HepG2 (cell line): ENCODE data around the gene ARSH. TPM values are rescaled to one million over a fixed set of nuclear protein-coding genes. Genes with fewer than 3 reads are reported as not detected.

Experiments used
- ATAC-seq: fragments of 200-7000 bp; cut with Tn5 transposase; 3 replicates; pipeline ENCODE4 v1.9.1; 2020; ENCODE audit warnings: mild to moderate bottlenecking, moderate library complexity
- BruUV-seq: library from RNA; stranded (reverse); fragments of 400-500 nt; replicated peaks from 2 replicates; lab custom pipeline; 2021; lab: Mats Ljungman, UMichigan
- CTCF ChIA-PET: fragments of 300-600 bp; formaldehyde crosslinking; extraction: SDS; loops from one replicate; lab custom pipeline; 2021; ENCODE audit warnings: low total read pairs, inconsistent platforms, low intra/inter-chr PET ratio; lab: Yijun Ruan, JAX
- POLR2A ChIA-PET: fragments of 350-600 bp; sonication (Branson Sonifier 250); formaldehyde crosslinking; loops from one replicate; lab custom pipeline; 2020; ENCODE audit warnings: antibody characterized with exemption, inconsistent platforms; lab: Yijun Ruan, JAX
- DNase-seq: peaks from one replicate; pipeline ENCODE4 v3.0.0-alpha.2; 2015; ENCODE audit warnings: low spot score
- FAIRE-seq: peaks from 3 replicates; lab custom pipeline; 2011; peaks lifted over from hg19 to GRCh38; lab: Jason Lieb, UNC
- H2AFZ ChIP-seq: one replicate; pipeline ENCODE4 v1.6.1; 2011; ENCODE audit warnings: low read length, inconsistent platforms
- H3K27ac ChIP-seq: fragments of 300-600 bp; 3 replicates; pipeline ENCODE4 v1.8.0; 2011; ENCODE audit warnings: mixed run types, mild to moderate bottlenecking, mixed read lengths, low read length, inconsistent platforms; ENCODE audit not compliant: insufficient read depth; ENCODE audit errors: extremely low read length
- H3K27me3 ChIP-seq, 2 experiments: fragments of 200-600 bp in 1 of 2; 2 replicates in 1 of 2; 3 replicates in 1 of 2; pipeline versions ENCODE4 v1.6.0 to v1.8.0; 2011; ENCODE audit warnings: low read length in 2 of 2, mild to moderate bottlenecking in 2 of 2, moderate library complexity in 2 of 2, inconsistent platforms in 1 of 2; ENCODE audit not compliant: insufficient read depth in 2 of 2, control insufficient read depth in 1 of 2
- H3K36me3 ChIP-seq, 2 experiments: fragments of 200-600 bp in 1 of 2; replicated peaks in 1 of 2; 2 replicates in 1 of 2; 3 replicates in 1 of 2; pipeline versions ENCODE4 v1.5.1 to v1.8.0; 2011; ENCODE audit warnings: low read length in 2 of 2, inconsistent platforms in 1 of 2; ENCODE audit not compliant: insufficient read depth in 2 of 2, control insufficient read depth in 1 of 2
- H3K4me1 ChIP-seq: 2 replicates; pipeline ENCODE4 v1.5.1; 2012; ENCODE audit warnings: low read length, inconsistent platforms; ENCODE audit not compliant: insufficient read depth
- H3K4me2 ChIP-seq: 2 replicates; pipeline ENCODE4 v1.6.0; 2011; ENCODE audit warnings: low read depth, low read length, inconsistent platforms
- H3K4me3 ChIP-seq, 3 experiments: fragments of 200-600 bp in 1 of 3; sonication (generic), shearing (Covaris generic) in 1 of 3; replicated peaks in 1 of 3; 2 replicates each; pipeline ENCODE4 v1.5.1; 2011 to 2016; ENCODE audit warnings: low read length in 3 of 3, inconsistent platforms in 2 of 3, low read depth in 2 of 3, mild to moderate bottlenecking in 2 of 3, control low read depth in 1 of 3, mixed read lengths in 1 of 3; ENCODE audit not compliant: insufficient read depth in 1 of 3
- H3K79me2 ChIP-seq: one replicate; pipeline ENCODE4 v1.6.1; 2011; ENCODE audit warnings: low read length, inconsistent platforms; ENCODE audit not compliant: insufficient read depth
- H3K9ac ChIP-seq: 2 replicates; pipeline ENCODE4 v1.6.0; 2011; ENCODE audit warnings: mild to moderate bottlenecking, low read depth, low read length, inconsistent platforms; ENCODE audit not compliant: insufficient read depth
- H3K9me3 ChIP-seq: 2 replicates; pipeline ENCODE4 v1.5.1; 2012; ENCODE audit warnings: mild to moderate bottlenecking, low read length
- H4K20me1 ChIP-seq: 2 replicates; pipeline ENCODE4 v1.6.0; 2011; ENCODE audit warnings: inconsistent platforms, mild to moderate bottlenecking, low read length, moderate library complexity; ENCODE audit not compliant: insufficient read depth
- DNMT3B ChIP-seq: conservative IDR thresholded peaks from 2 replicates; pipeline ENCODE4 v1.6.1; 2016; ENCODE audit warnings: missing biosample characterization, control low read depth
- GATAD2A ChIP-seq: IDR thresholded peaks from 2 replicates; pipeline ENCODE4 v1.6.1; 2016
- HOXA7 ChIP-seq: sonication (generic); formaldehyde crosslinking; IDR thresholded peaks from 2 replicates; pipeline ENCODE4 v1.8.1; 2022; ENCODE audit warnings: mild to moderate bottlenecking, missing genetic modification reagents, moderate library complexity
- IRF1 ChIP-seq: sonication (generic); formaldehyde crosslinking; IDR thresholded peaks from 2 replicates; pipeline ENCODE4 v1.4.0; 2020; ENCODE audit warnings: low read depth, mild to moderate bottlenecking, missing genetic modification reagents
- MAFF ChIP-seq: IDR thresholded peaks from 2 replicates; pipeline ENCODE4 v1.6.1; 2011; ENCODE audit warnings: low read depth, low read length, improper control_type of control experiment
- NFKBIZ ChIP-seq: IDR thresholded peaks from 2 replicates; pipeline ENCODE4 v1.6.1; 2018; ENCODE audit warnings: missing genetic modification reagents, missing compliant biosample characterization
- NR2F1 ChIP-seq, 2 experiments: fragments of 450-650 bp in 1 of 2; formaldehyde crosslinking in 1 of 2; IDR thresholded peaks; 2 replicates each; pipeline versions ENCODE4 v1.5.0 to v1.6.1; 2016 to 2020; ENCODE audit warnings: mild to moderate bottlenecking in 1 of 2, missing compliant biosample characterization in 1 of 2, missing genetic modification reagents in 1 of 2, moderate library complexity in 1 of 2
- NR2F2 ChIP-seq: IDR thresholded peaks from 2 replicates; pipeline ENCODE4 v1.6.1; 2012; ENCODE audit warnings: low read depth, inconsistent platforms, borderline replicate concordance
- STAG1 ChIP-seq: sonication (generic); formaldehyde crosslinking; IDR thresholded peaks from 2 replicates; pipeline ENCODE4 v1.4.0; 2020; ENCODE audit warnings: missing genetic modification reagents
- U2AF1 ChIP-seq: fragments of 200-400 bp; formaldehyde crosslinking; optimal IDR thresholded peaks from 2 replicates; pipeline ENCODE3; 2017; ENCODE audit warnings: mild to moderate bottlenecking, low read depth, low read length
- ZFP36L1 ChIP-seq: sonication (generic); formaldehyde crosslinking; IDR thresholded peaks from 2 replicates; pipeline ENCODE4 v1.8.0; 2022; ENCODE audit warnings: mild to moderate bottlenecking, missing genetic modification reagents, moderate library complexity
- ZFP91 ChIP-seq: sonication (generic); formaldehyde crosslinking; IDR thresholded peaks from 2 replicates; pipeline ENCODE4 v1.9.0; 2022; ENCODE audit warnings: missing genetic modification reagents, mild to moderate bottlenecking, borderline replicate concordance
- ZKSCAN5 ChIP-seq: sonication (generic); formaldehyde crosslinking; IDR thresholded peaks from 2 replicates; pipeline ENCODE4 v1.5.1; 2020; ENCODE audit warnings: mild to moderate bottlenecking, missing genetic modification reagents
- ZNF30 ChIP-seq: sonication (generic); formaldehyde crosslinking; IDR thresholded peaks from 2 replicates; pipeline ENCODE4 v1.5.0; 2020; ENCODE audit warnings: mild to moderate bottlenecking, missing genetic modification reagents
- ZNF597 ChIP-seq: sonication (generic); formaldehyde crosslinking; IDR thresholded peaks from 2 replicates; pipeline ENCODE4 v1.5.0; 2020; ENCODE audit warnings: missing genetic modification reagents
- ZNF780A ChIP-seq: sonication (generic); formaldehyde crosslinking; IDR thresholded peaks from 2 replicates; pipeline ENCODE4 v1.8.0; 2022; ENCODE audit warnings: mild to moderate bottlenecking, missing genetic modification reagents, moderate library complexity
- ZNF841 ChIP-seq: sonication (generic); formaldehyde crosslinking; IDR thresholded peaks from 2 replicates; pipeline ENCODE4 v1.8.1; 2023; ENCODE audit warnings: missing genetic modification reagents, borderline replicate concordance
- WGBS: methylation state at CpG from one replicate; pipeline ENCODE4 v1.1.6; 2017; ENCODE audit warnings: low lambda C conversion rate; 5-methylcytosine and 5-hydroxymethylcytosine counted together
- in situ Hi-C: cut with HindIII; loops from 2 replicates; pipeline ENCODE4 v1.10.0; 2017; ENCODE audit warnings: low pct_unique_long_range_greater_than_20kb; ENCODE audit not compliant: extremely low pct_ligation_motif_present
- intact Hi-C: fragments of 100-400 bp; cut with micrococcal nuclease; formaldehyde crosslinking; loops from one replicate; pipeline ENCODE4 v1.10.0; 2022; ENCODE audit not compliant: unreplicated experiment
- polyA plus RNA-seq, 8 experiments: library from polyadenylated mRNA; depleted of rRNA in 3 of 8; stranded (reverse) in 7 of 8; unstranded in 1 of 8; fragments of >200 nt; fragmentation: Illumina TruSeq in 4 of 8; extraction: Trizol in 4 of 8; gene quantifications; 2 replicates each; pipeline versions ENCODE4 v1.2.1 to v1.2.3, GENCODE V29; 2011 to 2016; ENCODE audit warnings: low read depth in 4 of 8, missing spikeins in 1 of 8, mixed read lengths in 1 of 8; ENCODE audit not compliant: insufficient read depth in 1 of 8
- total RNA-seq, 5 experiments: library from RNA; depleted of rRNA; stranded (reverse); fragments of >200 nt; fragmentation: Illumina TruSeq; extraction: Trizol; gene quantifications; 2 replicates each; pipeline ENCODE4 v1.2.3, GENCODE V29; 2016; ENCODE audit warnings: low read depth in 1 of 5

Gene ARSH
- total and polyA plus RNA-seq, 2 of the 13 experiments (the other 11 are each of a cell fraction or from before 2014, with no cell fraction given): not detected

GRCh38 chrX:2967584-2967983, 38.8 kb upstream of the ARSH start (continued):
- TF ChIP-seq NR2F2: no peak

- no TSS peak for BruUV-seq
- Histone ChIP-seq H3K9me3 (no peaks in the 10 kb centered on the region), H3K79me2 (peaks cover 3% of the 10 kb centered on the region), H3K4me2 (no peak overlapping the region), H3K36me3 (no peaks in the 10 kb centered on the region), H3K9ac (no peak overlapping the region), H2AFZ (no peak overlapping the region), H3K4me3 (no peak overlapping the region), H3K4me1 (0 out of 2 replicates have a peak, but pooled peaks cover 6% of the 10 kb centered on the region), H3K27ac (no peak overlapping the region), H4K20me1 (no peaks in the 10 kb centered on the region), H3K27me3 (no peaks in the 10 kb centered on the region)
- CTCF ChIA-PET: no interaction called here
- 78% methylated on average over 22 of the region's 27 CpGs for WGBS
- intact Hi-C loops: no loop called here
- no peak for FAIRE-seq
- no peak for DNase-seq
- POLR2A ChIA-PET: no interaction called here
- in situ Hi-C loops: no loop called here
- ATAC-seq: no peak
- TF ChIP-seq NR2F1 (CRISPR knock-in tag; IDR thresholded peaks at IDR 0.05) (no peak), ZFP91 (CRISPR knock-in tag) (no peak), ZKSCAN5 (no peak), NFKBIZ (no peak), STAG1 (CRISPR knock-in tag) (no peak), ZFP36L1 (no peak), ZNF30 (CRISPR knock-in tag) (no peak), U2AF1 (no peak), MAFF (no peak), HOXA7 (CRISPR knock-in tag) (no peak), ZNF841 (CRISPR knock-in tag) (no peak), DNMT3B (CRISPR knock-in tag) (no peak), GATAD2A (CRISPR knock-in tag) (no peak), ZNF597 (CRISPR knock-in tag) (no peak), ZNF780A (no peak), IRF1 (no peak)
Measured at GRCh38 chrX:2967998-2968909, 38.1 kb upstream of the ARSH start.
